Mesenchymal stem cell (in vitro differentiated cells and primary cell): ENCODE results near the gene TPRKB.
"Not testable (repeated sequence)": the region's sequence is repeated elsewhere in the genome, so short reads cannot be mapped to it uniquely, and the experiment has no call there.

Experiments used
- DNase-seq: peaks from one replicate; pipeline ENCODE4 v3.0.0-alpha.2; 2013
- H2AFZ ChIP-seq: one replicate; pipeline ENCODE4 v1.6.1; 2013; ENCODE audit warnings: low read depth, mild to moderate bottlenecking, control low read depth, inconsistent platforms, low read length, moderate library complexity
- H2AK5ac ChIP-seq: 2 replicates; pipeline ENCODE4 v1.6.1; 2013; ENCODE audit warnings: low read length, moderate library complexity, mild to moderate bottlenecking, inconsistent platforms; ENCODE audit not compliant: severe bottlenecking
- H2BK120ac ChIP-seq: one replicate; pipeline ENCODE4 v1.6.1; 2013; ENCODE audit warnings: low read depth, mild to moderate bottlenecking, inconsistent platforms, low read length, moderate library complexity
- H2BK12ac ChIP-seq, 2 experiments: one replicate each; pipeline ENCODE4 v1.6.1; 2013; ENCODE audit warnings: inconsistent platforms in 2 of 2, low read length in 2 of 2, mild to moderate bottlenecking in 2 of 2, moderate library complexity in 2 of 2, control low read depth in 1 of 2
- H2BK15ac ChIP-seq: one replicate; pipeline ENCODE4 v1.6.1; 2013; ENCODE audit warnings: mild to moderate bottlenecking, low read depth, inconsistent platforms; ENCODE audit not compliant: poor library complexity, severe bottlenecking
- H2BK5ac ChIP-seq: 2 replicates; pipeline ENCODE4 v1.6.1; 2013; ENCODE audit warnings: low read depth, mild to moderate bottlenecking, low read length, control low read depth, inconsistent platforms; ENCODE audit not compliant: poor library complexity, severe bottlenecking
- H3K14ac ChIP-seq, 2 experiments: one replicate each; pipeline ENCODE4 v1.6.1; 2013; ENCODE audit warnings: inconsistent platforms in 2 of 2, low read length in 2 of 2, control low read depth in 1 of 2, mild to moderate bottlenecking in 1 of 2, moderate library complexity in 1 of 2
- H3K18ac ChIP-seq, 2 experiments: one replicate each; pipeline ENCODE4 v1.6.1; 2013; ENCODE audit warnings: inconsistent platforms in 2 of 2, low read length in 2 of 2, control low read depth in 1 of 2, low read depth in 1 of 2, mild to moderate bottlenecking in 1 of 2
- H3K23ac ChIP-seq, 2 experiments: one replicate each; pipeline ENCODE4 v1.6.1; 2013; ENCODE audit warnings: inconsistent platforms in 2 of 2, low read length in 2 of 2, mild to moderate bottlenecking in 2 of 2, moderate library complexity in 2 of 2, control low read depth in 1 of 2
- H3K27ac ChIP-seq: 2 replicates; pipeline ENCODE4 v1.5.1; 2013; ENCODE audit warnings: mild to moderate bottlenecking, moderate library complexity, low read length, control low read depth, inconsistent platforms; ENCODE audit not compliant: poor library complexity, severe bottlenecking
- H3K27me3 ChIP-seq, 2 experiments: 2 replicates each; pipeline versions ENCODE4 v1.6.1 to v1.7.0; 2013; ENCODE audit warnings: low read length in 2 of 2, mild to moderate bottlenecking in 2 of 2, moderate library complexity in 2 of 2, control low read depth in 1 of 2, inconsistent platforms in 1 of 2; ENCODE audit not compliant: control insufficient read depth in 1 of 2, insufficient read depth in 1 of 2
- H3K36me3 ChIP-seq, 2 experiments: 2 replicates each; pipeline versions ENCODE4 v1.6.1 to v1.7.0; 2013; ENCODE audit warnings: low read length in 2 of 2, control low read depth in 1 of 2, inconsistent platforms in 1 of 2, low read depth in 1 of 2, mild to moderate bottlenecking in 1 of 2; ENCODE audit not compliant: insufficient read depth in 2 of 2, control insufficient read depth in 1 of 2
- H3K4ac ChIP-seq, 2 experiments: one replicate each; pipeline ENCODE4 v1.6.1; 2013; ENCODE audit warnings: inconsistent platforms in 2 of 2, low read length in 2 of 2, mild to moderate bottlenecking in 2 of 2, moderate library complexity in 2 of 2, control low read depth in 1 of 2, low read depth in 1 of 2
- H3K4me1 ChIP-seq: 2 replicates; pipeline ENCODE4 v1.6.1; 2013; ENCODE audit warnings: low read depth, low read length, control low read depth; ENCODE audit not compliant: control insufficient read depth, insufficient read depth
- H3K4me2 ChIP-seq: 2 replicates; pipeline ENCODE4 v1.6.1; 2013; ENCODE audit warnings: low read length, mild to moderate bottlenecking, inconsistent platforms; ENCODE audit not compliant: poor library complexity, severe bottlenecking
- H3K4me3 ChIP-seq, 2 experiments: 2 replicates each; pipeline versions ENCODE4 v1.5.1 to v1.7.0; 2013; ENCODE audit warnings: low read length in 2 of 2, mild to moderate bottlenecking in 2 of 2, control low read depth in 1 of 2, low read depth in 1 of 2; ENCODE audit not compliant: insufficient read depth in 1 of 2
- H3K79me1 ChIP-seq: replicated peaks from 2 replicates; pipeline ENCODE4 v1.6.1; 2013; ENCODE audit warnings: mild to moderate bottlenecking, control low read depth, low read length, inconsistent platforms; ENCODE audit not compliant: poor library complexity, severe bottlenecking
- H3K9ac ChIP-seq: 2 replicates; pipeline ENCODE4 v1.7.0; 2013; ENCODE audit warnings: mild to moderate bottlenecking, low read length, moderate library complexity
- H3K9me3 ChIP-seq: 2 replicates; pipeline ENCODE4 v1.7.0; 2013; ENCODE audit warnings: mild to moderate bottlenecking, low read length; ENCODE audit not compliant: control insufficient read depth
- H4K8ac ChIP-seq: one replicate; pipeline ENCODE4 v1.6.1; 2013; ENCODE audit warnings: inconsistent platforms, mild to moderate bottlenecking, low read length, moderate library complexity
- H4K91ac ChIP-seq: one replicate; pipeline ENCODE4 v1.6.1; 2013; ENCODE audit warnings: mild to moderate bottlenecking, low read length, inconsistent platforms
- WGBS: methylation state at CpG from one replicate; pipeline ENCODE4 v1.1.7; 2013; ENCODE audit warnings: mixed read lengths; 5-methylcytosine and 5-hydroxymethylcytosine counted together

TPRKB gene

GRCh38 chr2:73699437-73699836, 37.7 kb downstream of the TPRKB start:
- no peak for DNase-seq
- Histone ChIP-seq H3K9ac (no peak overlapping the region), H3K4me2 (no peak overlapping the region), H3K23ac (no peak overlapping the region), H2BK15ac (no peak overlapping the region), H3K9me3 (no peaks in the 10 kb centered on the region), H3K27me3 (peaks cover 25 to 48% of the 10 kb centered on the region in 2 experiments), H4K8ac (no peak overlapping the region), H3K27ac (no peak overlapping the region), H4K91ac (no peak overlapping the region), H3K36me3 (no peaks in the 10 kb centered on the region), H2BK5ac (no peak overlapping the region), H3K79me1 (no peaks in the 10 kb centered on the region), H3K4me3 (no peak overlapping the region), H2BK12ac (no peak overlapping the region), H3K18ac (no peak overlapping the region), H3K4ac (no peak overlapping the region), H2BK120ac (no peak overlapping the region), H2AK5ac (no peak overlapping the region), H2AFZ (no peak overlapping the region), H3K4me1 (peaks cover 17% of the 10 kb centered on the region), H3K14ac (no peak overlapping the region)
- WGBS = 86% methylated on average over 3 of the region's 3 CpGs

GRCh38 chr2:73698101-73698500, 39.0 kb downstream of the TPRKB start:
- WGBS = 35% methylated on average over 1 of the region's 1 CpG
- H3K9me3 ChIP-seq = no peaks in the 10 kb centered on the region
- no peak overlapping the region for H2BK120ac ChIP-seq
- H3K4me3 ChIP-seq = no peak overlapping the region
- no peak overlapping the region for H3K18ac ChIP-seq
- H3K36me3 ChIP-seq = no peaks in the 10 kb centered on the region
- no peak overlapping the region for H3K9ac ChIP-seq
- H2AK5ac ChIP-seq = no peak overlapping the region
- no peak overlapping the region for H2BK15ac ChIP-seq
- peaks cover 13% of the 10 kb centered on the region for H3K4me1 ChIP-seq
- H4K8ac ChIP-seq = no peak overlapping the region
- H3K23ac ChIP-seq = no peak overlapping the region
- no peaks in the 10 kb centered on the region for H3K79me1 ChIP-seq
- H3K27ac ChIP-seq = no peak overlapping the region
- no peak overlapping the region for H4K91ac ChIP-seq
- H2BK5ac ChIP-seq = no peak overlapping the region
- H2AFZ ChIP-seq = no peak overlapping the region
- no peak overlapping the region for H3K4me2 ChIP-seq
- no peak overlapping the region for H3K4ac ChIP-seq
- H3K27me3 ChIP-seq = peaks cover 21 to 38% of the 10 kb centered on the region in 2 experiments
- H3K14ac ChIP-seq = no peak overlapping the region
- H2BK12ac ChIP-seq = no peak overlapping the region
- DNase-seq = no peak

GRCh38 chr2:73697606-73698005, 39.5 kb downstream of the TPRKB start:
- Histone ChIP-seq H3K4me2 (no peak overlapping the region), H2BK12ac (no peak overlapping the region), H2BK15ac (no peak overlapping the region), H2AK5ac (no peak overlapping the region), H3K18ac (no peak overlapping the region), H3K27me3 (peaks cover 17 to 38% of the 10 kb centered on the region in 2 experiments), H2BK5ac (no peak overlapping the region), H3K9me3 (no peaks in the 10 kb centered on the region), H2BK120ac (no peak overlapping the region), H3K4me1 (peaks cover 13% of the 10 kb centered on the region), H4K8ac (no peak overlapping the region), H3K14ac (no peak overlapping the region), H2AFZ (no peak overlapping the region), H3K23ac (no peak overlapping the region), H3K9ac (no peak overlapping the region), H3K79me1 (no peaks in the 10 kb centered on the region), H3K27ac (no peak overlapping the region), H3K4me3 (no peak overlapping the region), H3K36me3 (no peaks in the 10 kb centered on the region), H4K91ac (no peak overlapping the region), H3K4ac (no peak overlapping the region)
- no peak for DNase-seq
- 69% methylated on average over 3 of the region's 3 CpGs for WGBS

GRCh38 chr2:73696985-73697384, 40.2 kb downstream of the TPRKB start:
- H2BK120ac ChIP-seq, H4K8ac ChIP-seq, DNase-seq, H2AFZ ChIP-seq, H3K36me3 ChIP-seq, H2BK15ac ChIP-seq, H3K4ac ChIP-seq, H3K4me3 ChIP-seq, H4K91ac ChIP-seq, H3K4me2 ChIP-seq, H3K4me1 ChIP-seq, H2AK5ac ChIP-seq, H3K27ac ChIP-seq, H3K9me3 ChIP-seq, H3K9ac ChIP-seq, H3K14ac ChIP-seq, H3K23ac ChIP-seq, H3K79me1 ChIP-seq, H2BK12ac ChIP-seq, H2BK5ac ChIP-seq, H3K18ac ChIP-seq: not testable (repeated sequence)
- H3K27me3 ChIP-seq = peaks cover 12 to 41% of the 10 kb centered on the region in 2 experiments
- no CpG with 5 or more reads among the region's 1 CpG for WGBS
